Posterior vena cava (tissue), 2 donors: ENCODE measurements around the gene GZF1. TPM values are rescaled to one million over a fixed set of nuclear protein-coding genes. Genes with fewer than 3 reads are reported as not detected.
A peak's percentile ranks its signal among the peaks of the same experiment; 100 is the strongest.

Experiments
- DNase-seq: peaks from one replicate; pipeline ENCODE4 v3.0.0-alpha.2; 2020; ENCODE audit warnings: low spot score
- intact Hi-C, 2 donors: fragments of 100-400 bp; cut with DNase I; formaldehyde crosslinking; loops; one replicate each; pipeline versions ENCODE4 v1.14.1 to v1.14.2; 2022 to 2023
- total RNA-seq, 2 donors: library from RNA; stranded (reverse); fragmentation: NEBNext Ultra II Directional; extraction: Animal tissue kit (Norgen Biotek cat#: 25700); gene quantifications; one replicate each; pipeline ENCODE4 v1.2.1, GENCODE V29; 2021
- donor health status: DM: yes; HTN: yes; CAD: no.
- donor health status: DM: yes; HTN: yes; CAD: no.

Gene GZF1
- total RNA-seq, 2 donors from 2014 or later, result 16.2 to 17.8 TPM

- intact Hi-C loops, result no loop called here
- DNase-seq, result no peak
Observed at GRCh38 chr20:23417861-23418260, 55.9 kb downstream of the GZF1 start.

- DNase-seq, result no peak
- intact Hi-C loops, result no loop called here
Observed at GRCh38 chr20:23419657-23419994, 57.6 kb downstream of the GZF1 start.

- peak; percentile 84 for DNase-seq
- intact Hi-C loops, result no loop called here
Observed at GRCh38 chr20:23419995-23420901, 58.3 kb downstream of the GZF1 start.

- peak; percentile 99 for DNase-seq
- intact Hi-C loops, result no loop called here
Observed at GRCh38 chr20:23420943-23421931, 59.3 kb downstream of the GZF1 start, which contains the start of gene NAPB. Gene NAPB (minus strand): TSS chr20:23421488. CDS start chr20:23421402, 86 bp downstream.

Other genes starting within 250 kb of the GZF1 start
- gene NXT1, start 11.4 kb upstream of the GZF1 start, total RNA-seq, result 10 to 100 TPM; 14.6 to 19.1 TPM
- 10 to 100 TPM in 1 of 2 donors, 1 to 10 TPM in 1; 9.9 to 11.0 TPM for gene NAPB, start 59.3 kb downstream of the GZF1 start, total RNA-seq
- gene CSTL1, start 77.5 kb downstream of the GZF1 start, total RNA-seq, result not detected
- gene CST11, start 90.7 kb downstream of the GZF1 start, total RNA-seq, result not detected
- not detected for gene CST8, start 128.9 kb downstream of the GZF1 start, total RNA-seq
- not detected for gene CST9L, start 206.3 kb downstream of the GZF1 start, total RNA-seq
- gene CST9, start 243.7 kb downstream of the GZF1 start, total RNA-seq, result not detected